Neuronal stem cell (in vitro differentiated cells): ENCODE measurements around the gene RGS12.
A peak's percentile ranks its signal among the peaks of the same experiment; 100 is the strongest.

Source experiments
- DNase-seq: peaks from one replicate; pipeline ENCODE4 v3.0.0-alpha.2; 2013; ENCODE audit warnings: low spot score
- H2AFZ ChIP-seq: one replicate; pipeline ENCODE4 v1.6.1; 2013; ENCODE audit warnings: mild to moderate bottlenecking, low read length, inconsistent platforms
- H2AK5ac ChIP-seq: 2 replicates; pipeline ENCODE4 v1.6.1; 2013; ENCODE audit warnings: low read depth, mild to moderate bottlenecking, inconsistent platforms, low read length, moderate library complexity, mixed read lengths
- H2BK120ac ChIP-seq: 2 replicates; pipeline ENCODE4 v1.6.1; 2013; ENCODE audit warnings: low read depth, mild to moderate bottlenecking, inconsistent platforms, low read length, moderate library complexity, mixed read lengths
- H2BK12ac ChIP-seq: one replicate; pipeline ENCODE4 v1.6.1; 2013; ENCODE audit warnings: low read length, inconsistent platforms
- H2BK15ac ChIP-seq: 2 replicates; pipeline ENCODE4 v1.6.1; 2013; ENCODE audit warnings: mild to moderate bottlenecking, low read length, inconsistent platforms, mixed read lengths
- H2BK5ac ChIP-seq: one replicate; pipeline ENCODE4 v1.6.1; 2013; ENCODE audit warnings: inconsistent platforms, mild to moderate bottlenecking, low read length, moderate library complexity
- H3K14ac ChIP-seq: one replicate; pipeline ENCODE4 v1.6.1; 2013; ENCODE audit warnings: low read length, inconsistent platforms
- H3K18ac ChIP-seq: 2 replicates; pipeline ENCODE4 v1.6.1; 2013; ENCODE audit warnings: low read length, inconsistent platforms
- H3K23ac ChIP-seq: 2 replicates; pipeline ENCODE4 v1.6.1; 2013; ENCODE audit warnings: low read depth, mild to moderate bottlenecking, mixed read lengths, low read length, inconsistent platforms; ENCODE audit not compliant: poor library complexity
- H3K27ac ChIP-seq: replicated peaks from 3 replicates; pipeline ENCODE4 v1.5.1; 2013; ENCODE audit warnings: low read length, inconsistent platforms
- H3K27me3 ChIP-seq, 3 experiments: 2 replicates each; pipeline ENCODE4 v1.6.1; 2013; ENCODE audit warnings: low read length in 3 of 3, mild to moderate bottlenecking in 2 of 3, inconsistent platforms in 1 of 3, low read depth in 1 of 3, mixed read lengths in 1 of 3, moderate library complexity in 1 of 3; ENCODE audit not compliant: control insufficient read depth in 3 of 3, insufficient read depth in 3 of 3
- H3K36me3 ChIP-seq, 2 donors: replicated peaks in 1 of 2; 2 replicates each; pipeline ENCODE4 v1.6.1; 2013; ENCODE audit warnings: low read length in 2 of 2; ENCODE audit not compliant: control insufficient read depth in 2 of 2, insufficient read depth in 2 of 2
- H3K4ac ChIP-seq: 2 replicates; pipeline ENCODE4 v1.6.1; 2013; ENCODE audit warnings: inconsistent platforms, mild to moderate bottlenecking, low read length, moderate library complexity
- H3K4me1 ChIP-seq, 2 donors: 1 replicate in 1 of 2; 2 replicates in 1 of 2; pipeline ENCODE4 v1.6.1; 2013; ENCODE audit warnings: low read length in 2 of 2, low read depth in 1 of 2; ENCODE audit not compliant: control insufficient read depth in 2 of 2, insufficient read depth in 1 of 2
- H3K4me2 ChIP-seq: one replicate; pipeline ENCODE4 v1.6.1; 2013; ENCODE audit warnings: mild to moderate bottlenecking, low read length, inconsistent platforms; ENCODE audit not compliant: insufficient read depth, poor library complexity, severe bottlenecking
- H3K4me3 ChIP-seq, 2 donors: 2 replicates each; pipeline ENCODE4 v1.5.1; 2013; ENCODE audit warnings: low read length in 2 of 2, mild to moderate bottlenecking in 2 of 2, inconsistent platforms in 1 of 2, moderate library complexity in 1 of 2
- H3K79me1 ChIP-seq: one replicate; pipeline ENCODE4 v1.6.1; 2013; ENCODE audit warnings: low read depth, mild to moderate bottlenecking, inconsistent platforms, low read length, moderate library complexity
- H3K9ac ChIP-seq: one replicate; pipeline ENCODE4 v1.6.1; 2013; ENCODE audit warnings: mild to moderate bottlenecking, low read depth, low read length, inconsistent platforms; ENCODE audit not compliant: poor library complexity
- H3K9me3 ChIP-seq, 2 donors: replicated peaks in 1 of 2; 2 replicates each; pipeline versions ENCODE3 to v1.6.1; 2013; ENCODE audit warnings: low read length in 2 of 2, mild to moderate bottlenecking in 2 of 2, inconsistent platforms in 1 of 2, low read depth in 1 of 2, mixed read lengths in 1 of 2, moderate library complexity in 1 of 2; ENCODE audit not compliant: control insufficient read depth in 2 of 2, insufficient read depth in 1 of 2
- H4K8ac ChIP-seq: one replicate; pipeline ENCODE4 v1.6.1; 2013; ENCODE audit warnings: low read depth, mild to moderate bottlenecking, inconsistent platforms, low read length, moderate library complexity
- H4K91ac ChIP-seq: one replicate; pipeline ENCODE4 v1.6.1; 2013; ENCODE audit warnings: low read length, low read depth, mild to moderate bottlenecking, inconsistent platforms; ENCODE audit not compliant: poor library complexity
- WGBS, 2 donors: extraction: QIAGEN DNeasy Blood & Tissue Kit; methylation state at CpG; one replicate each; pipeline ENCODE4 v1.1.7; 2013; ENCODE audit warnings: missing lambda C conversion rate in 2 of 2, mixed read lengths in 1 of 2; ENCODE audit not compliant: insufficient read length in 2 of 2, insufficient replicate concordance in 1 of 2; ENCODE audit errors: extremely low coverage in 2 of 2; 5-methylcytosine and 5-hydroxymethylcytosine counted together

Gene RGS12

DNA sequence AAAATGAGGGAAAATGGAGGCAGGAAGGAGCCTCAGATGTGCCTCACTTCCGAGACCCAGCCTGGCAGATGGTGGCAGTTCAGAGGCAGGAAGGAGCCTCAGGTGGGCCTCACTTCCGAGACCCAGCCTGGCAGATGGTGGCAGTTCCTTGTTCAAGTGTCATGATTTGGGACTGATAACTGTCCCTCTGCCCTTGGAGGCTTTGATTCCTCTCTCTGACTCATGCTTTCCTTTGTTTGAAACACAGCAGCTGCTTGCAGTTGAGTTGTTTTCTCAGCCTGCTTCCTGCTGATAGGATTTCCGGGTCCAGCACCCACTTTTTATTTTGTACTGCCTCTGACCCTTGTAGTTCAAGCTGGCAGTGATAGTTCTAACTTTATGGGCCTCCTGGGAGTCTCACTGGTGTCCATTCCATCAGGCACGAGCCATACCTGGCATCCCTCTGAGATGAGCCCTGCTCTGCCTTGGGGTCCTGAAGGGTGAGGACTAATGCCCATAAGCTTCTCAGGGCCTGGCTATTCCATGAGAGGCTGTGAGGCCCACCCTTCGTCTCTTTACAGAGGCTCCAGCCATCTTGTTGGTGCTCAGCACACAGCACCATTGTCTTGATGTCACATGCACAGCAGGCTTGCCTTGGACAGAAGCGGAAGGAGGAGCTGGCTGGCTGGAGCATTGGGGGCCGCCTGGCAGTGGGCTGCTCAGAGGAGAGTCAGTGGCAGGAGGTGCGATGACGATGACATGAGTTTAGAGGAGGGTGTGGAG is 13.0 kb downstream of the RGS12 start:
- H2BK5ac ChIP-seq: peak overlapping the region; percentile 43
- DNase-seq: no peak
- H3K18ac ChIP-seq: peak overlapping the region; percentile 92
- H4K8ac ChIP-seq: no peak overlapping the region
- no peaks in the 10 kb centered on the region for H3K9me3 ChIP-seq
- no peak overlapping the region for H3K4me2 ChIP-seq
- H2BK12ac ChIP-seq: peak overlapping the region; percentile 51
- H3K9ac ChIP-seq: peak overlapping the region; percentile 30
- no peak overlapping the region for H2AFZ ChIP-seq
- peak overlapping the region; percentile 12 for H3K27ac ChIP-seq
- no peak overlapping the region for H3K4ac ChIP-seq
- H2BK15ac ChIP-seq: peak overlapping the region; percentile 28
- peaks cover 11% of the 10 kb centered on the region for H3K79me1 ChIP-seq
- peak overlapping the region; percentile 66 for H2AK5ac ChIP-seq
- WGBS, 2 donors: no CpG with 5 or more reads among the region's 9 CpGs
- no peak overlapping the region for H4K91ac ChIP-seq
- peak overlapping the region; percentile 60 for H3K23ac ChIP-seq
- peaks cover 42 to 45% of the 10 kb centered on the region in 2 donors for H3K4me1 ChIP-seq
- H3K36me3 ChIP-seq: no peaks in the 10 kb centered on the region
- peak overlapping the region; percentile 22 for H2BK120ac ChIP-seq
- H3K4me3 ChIP-seq: no peak overlapping the region
- H3K27me3 ChIP-seq: no peaks in the 10 kb centered on the region
- no peak overlapping the region for H3K14ac ChIP-seq

GRCh38 chr4:3306450-3306849 is 13.6 kb downstream of the RGS12 start:
- peak overlapping the region; percentile 66 for H2AK5ac ChIP-seq
- no peak for DNase-seq
- peak overlapping the region; percentile 30 for H3K9ac ChIP-seq
- H3K23ac ChIP-seq: peak overlapping the region; percentile 60
- no peak overlapping the region for H2BK120ac ChIP-seq
- H3K14ac ChIP-seq: no peak overlapping the region
- peaks cover 42 to 45% of the 10 kb centered on the region in 2 donors for H3K4me1 ChIP-seq
- no peaks in the 10 kb centered on the region for H3K9me3 ChIP-seq
- peak overlapping the region; percentile 58 for H3K4ac ChIP-seq
- H3K4me3 ChIP-seq: no peak overlapping the region
- no peak overlapping the region for H2AFZ ChIP-seq
- H2BK15ac ChIP-seq: peak overlapping the region; percentile 94
- no CpG with 5 or more reads among the region's 8 CpGs for WGBS, 2 donors
- peak overlapping the region; percentile 88 for H3K18ac ChIP-seq
- no peak overlapping the region for H4K91ac ChIP-seq
- no peaks in the 10 kb centered on the region for H3K27me3 ChIP-seq
- H3K79me1 ChIP-seq: peaks cover 11% of the 10 kb centered on the region
- no peak overlapping the region for H4K8ac ChIP-seq
- peak overlapping the region; percentile 43 for H2BK5ac ChIP-seq
- no peak overlapping the region for H3K4me2 ChIP-seq
- no peak overlapping the region for H3K27ac ChIP-seq
- peaks cover 0 to 3% of the 10 kb centered on the region in 2 donors for H3K36me3 ChIP-seq
- H2BK12ac ChIP-seq: no peak overlapping the region

DNA sequence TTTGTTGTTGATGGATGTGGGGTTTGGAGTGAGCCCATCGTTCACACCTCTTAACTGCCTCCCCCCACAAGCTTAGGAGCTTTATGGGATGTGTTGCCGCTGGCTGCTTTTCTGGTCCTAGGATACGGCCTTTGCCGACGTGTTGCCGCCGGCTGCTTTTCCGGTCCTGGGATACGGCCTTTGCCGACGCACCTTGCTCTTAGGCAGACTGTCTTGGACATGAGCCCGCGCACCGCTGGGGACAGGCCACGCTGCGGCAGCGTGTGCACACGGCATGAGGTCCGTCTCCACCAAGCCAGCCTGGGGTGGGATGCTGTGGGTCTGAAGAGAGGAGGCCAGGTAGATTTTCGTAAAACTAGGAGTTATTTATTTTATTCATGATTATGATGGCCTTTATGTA is 14.2 kb downstream of the RGS12 start:
- no peak overlapping the region for H4K8ac ChIP-seq
- peaks cover 42 to 45% of the 10 kb centered on the region in 2 donors for H3K4me1 ChIP-seq
- H3K36me3 ChIP-seq: peaks cover 0 to 8% of the 10 kb centered on the region in 2 donors
- no peak overlapping the region for H3K27ac ChIP-seq
- peak overlapping the region; percentile 48 for H3K23ac ChIP-seq
- peak overlapping the region; percentile 93 for H2AK5ac ChIP-seq
- no CpG with 5 or more reads among the region's 20 CpGs for WGBS, 2 donors
- H3K18ac ChIP-seq: peak overlapping the region; percentile 93
- H4K91ac ChIP-seq: peak overlapping the region; percentile 75
- H3K4ac ChIP-seq: peak overlapping the region; percentile 17
- H3K9ac ChIP-seq: no peak overlapping the region
- no peak overlapping the region for H2BK120ac ChIP-seq
- no peak for DNase-seq
- H3K9me3 ChIP-seq: no peaks in the 10 kb centered on the region
- H3K79me1 ChIP-seq: peaks cover 11% of the 10 kb centered on the region
- peak overlapping the region; percentile 97 for H3K14ac ChIP-seq
- H3K4me2 ChIP-seq: no peak overlapping the region
- no peak overlapping the region for H2BK12ac ChIP-seq
- H2BK15ac ChIP-seq: peak overlapping the region; percentile 21
- H2AFZ ChIP-seq: no peak overlapping the region
- no peaks in the 10 kb centered on the region for H3K27me3 ChIP-seq
- no peak overlapping the region for H3K4me3 ChIP-seq
- H2BK5ac ChIP-seq: no peak overlapping the region

DNA sequence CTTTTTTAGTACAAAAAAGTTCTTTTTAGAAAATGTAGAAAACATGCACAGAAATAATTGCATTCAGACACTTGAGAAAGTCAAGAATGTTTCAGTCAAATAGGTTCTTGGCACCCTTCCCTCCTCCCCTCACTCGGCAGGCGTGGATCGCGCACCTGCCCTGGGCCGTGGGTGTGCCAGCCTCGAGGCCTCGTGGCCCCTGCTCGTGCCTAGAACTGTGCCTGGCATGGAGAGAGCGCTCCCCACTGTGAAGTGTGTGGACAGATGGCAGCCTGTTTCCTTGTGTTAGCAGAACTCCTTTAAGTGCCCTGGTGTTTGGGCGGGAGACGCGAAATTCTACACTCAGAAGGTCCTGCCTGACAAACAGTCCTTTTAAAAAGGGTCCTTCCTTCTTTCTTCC is 14.7 kb downstream of the RGS12 start:
- peak overlapping the region; percentile 93 for H2AK5ac ChIP-seq
- H2BK12ac ChIP-seq: peak overlapping the region; percentile 24
- WGBS, 2 donors: no CpG with 5 or more reads among the region's 12 CpGs
- no peak overlapping the region for H3K4me3 ChIP-seq
- H2AFZ ChIP-seq: no peak overlapping the region
- no peak overlapping the region for H4K8ac ChIP-seq
- H3K79me1 ChIP-seq: peaks cover 12% of the 10 kb centered on the region
- no peak overlapping the region for H3K23ac ChIP-seq
- H2BK5ac ChIP-seq: no peak overlapping the region
- no peaks in the 10 kb centered on the region for H3K9me3 ChIP-seq
- DNase-seq: no peak
- H3K27ac ChIP-seq: no peak overlapping the region
- H3K4ac ChIP-seq: no peak overlapping the region
- peak overlapping the region; percentile 79 for H2BK15ac ChIP-seq
- H3K27me3 ChIP-seq: no peaks in the 10 kb centered on the region
- H3K14ac ChIP-seq: peak overlapping the region; percentile 95
- H3K4me2 ChIP-seq: no peak overlapping the region
- peak overlapping the region; percentile 72 for H3K18ac ChIP-seq
- no peak overlapping the region for H2BK120ac ChIP-seq
- H3K36me3 ChIP-seq: peaks cover 0 to 8% of the 10 kb centered on the region in 2 donors
- peaks cover 41 to 45% of the 10 kb centered on the region in 2 donors for H3K4me1 ChIP-seq
- H4K91ac ChIP-seq: no peak overlapping the region
- H3K9ac ChIP-seq: no peak overlapping the region
